Mesendoderm (in vitro differentiated cells): ENCODE data around the gene METRN.
A peak's percentile ranks its signal among the peaks of the same experiment; 100 is the strongest.

Experiments used
- DNase-seq: peaks from one replicate; pipeline ENCODE4 v3.0.0; 2013
- H2AK5ac ChIP-seq: 2 replicates; pipeline ENCODE4 v1.6.1; 2013; ENCODE audit warnings: low read length, inconsistent platforms
- H2BK120ac ChIP-seq: 2 replicates; pipeline ENCODE4 v1.6.1; 2013; ENCODE audit warnings: low read depth, mild to moderate bottlenecking, low read length, moderate library complexity, mixed read lengths
- H2BK15ac ChIP-seq: replicated peaks from 2 replicates; pipeline ENCODE4 v1.6.1; 2013; ENCODE audit warnings: low read depth, mild to moderate bottlenecking, moderate library complexity
- H2BK5ac ChIP-seq: 2 replicates; pipeline ENCODE4 v1.6.1; 2013; ENCODE audit warnings: low read length, inconsistent platforms
- H3K18ac ChIP-seq: 2 replicates; pipeline ENCODE4 v1.6.1; 2013; ENCODE audit warnings: mild to moderate bottlenecking, low read length, mixed read lengths
- H3K23ac ChIP-seq: one replicate; pipeline ENCODE4 v1.6.1; 2013; ENCODE audit warnings: low read length
- H3K27ac ChIP-seq: 2 replicates; pipeline ENCODE4 v1.5.1; 2013; ENCODE audit warnings: low read depth, mild to moderate bottlenecking, inconsistent platforms, low read length, moderate library complexity
- H3K27me3 ChIP-seq: 2 replicates; pipeline ENCODE4 v1.6.1; 2013; ENCODE audit warnings: low read length, control low read depth, mild to moderate bottlenecking, inconsistent platforms; ENCODE audit not compliant: insufficient read depth, poor library complexity
- H3K36me3 ChIP-seq: 2 replicates; pipeline ENCODE4 v1.6.1; 2013; ENCODE audit warnings: low read length, inconsistent platforms; ENCODE audit not compliant: control insufficient read depth, insufficient read depth
- H3K4ac ChIP-seq: one replicate; pipeline ENCODE4 v1.6.1; 2013; ENCODE audit warnings: low read depth, mild to moderate bottlenecking, low read length, moderate library complexity
- H3K4me1 ChIP-seq: 2 replicates; pipeline ENCODE4 v1.6.1; 2013; ENCODE audit warnings: low read depth, low read length, inconsistent platforms; ENCODE audit not compliant: control insufficient read depth
- H3K4me2 ChIP-seq: 2 replicates; pipeline ENCODE4 v1.6.1; 2013; ENCODE audit warnings: low read length
- H3K4me3 ChIP-seq: 2 replicates; pipeline ENCODE4 v1.5.1; 2013; ENCODE audit warnings: mild to moderate bottlenecking, low read length
- H3K56ac ChIP-seq: one replicate; pipeline ENCODE4 v1.6.1; 2013; ENCODE audit warnings: low read length
- H3K79me1 ChIP-seq: 2 replicates; pipeline ENCODE4 v1.6.1; 2013; ENCODE audit warnings: low read length, inconsistent platforms
- H3K79me2 ChIP-seq: 2 replicates; pipeline ENCODE4 v1.6.1; 2013; ENCODE audit warnings: mild to moderate bottlenecking, low read length; ENCODE audit not compliant: control insufficient read depth, insufficient read depth
- H3K9ac ChIP-seq: 2 replicates; pipeline ENCODE4 v1.6.1; 2013; ENCODE audit warnings: low read length, inconsistent platforms
- H4K5ac ChIP-seq: one replicate; pipeline ENCODE4 v1.6.1; 2013; ENCODE audit warnings: low read length
- H4K8ac ChIP-seq: one replicate; pipeline ENCODE4 v1.6.1; 2013; ENCODE audit warnings: low read depth, mild to moderate bottlenecking, control low read depth, low read length, moderate library complexity
- WGBS: extraction: QIAGEN DNeasy Blood & Tissue Kit; methylation state at CpG from one replicate; pipeline ENCODE4 v1.1.7; 2013; ENCODE audit warnings: low lambda C conversion rate, missing lambda C conversion rate; ENCODE audit not compliant: insufficient coverage; ENCODE audit errors: extremely low coverage; 5-methylcytosine and 5-hydroxymethylcytosine counted together

Gene METRN

DNA sequence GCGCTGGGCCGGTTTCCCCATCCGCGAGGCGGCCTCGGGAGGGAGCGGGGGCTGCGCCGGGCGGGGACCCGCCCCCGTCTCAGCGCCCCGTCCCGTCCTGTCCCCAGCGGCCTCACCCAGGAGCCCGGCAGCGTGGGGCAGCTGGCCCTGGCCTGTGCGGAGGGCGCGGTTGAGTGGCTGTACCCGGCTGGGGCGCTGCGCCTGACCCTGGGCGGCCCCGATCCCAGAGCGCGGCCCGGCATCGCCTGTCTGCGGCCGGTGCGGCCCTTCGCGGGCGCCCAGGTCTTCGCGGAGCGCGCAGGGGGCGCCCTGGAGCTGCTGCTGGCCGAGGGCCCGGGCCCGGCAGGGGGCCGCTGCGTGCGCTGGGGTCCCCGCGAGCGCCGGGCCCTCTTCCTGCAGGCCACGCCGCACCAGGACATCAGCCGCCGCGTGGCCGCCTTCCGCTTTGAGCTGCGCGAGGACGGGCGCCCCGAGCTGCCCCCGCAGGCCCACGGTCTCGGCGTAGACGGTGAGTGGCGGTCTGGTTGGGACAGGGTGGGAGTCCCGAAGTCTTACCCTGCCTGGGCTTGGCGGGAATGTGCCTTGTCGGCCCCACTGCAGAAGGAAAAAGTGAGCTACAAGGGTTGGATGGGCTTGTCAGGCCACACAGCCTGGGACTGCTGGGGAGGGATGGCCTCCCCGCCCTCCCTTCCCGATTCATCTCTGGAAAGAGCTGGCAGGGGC, 720 bp downstream of the METRN start:
- no peak overlapping the region for H3K18ac ChIP-seq
- H2BK15ac ChIP-seq, result no peak overlapping the region
- H3K27me3 ChIP-seq, result peaks cover 7% of the 10 kb centered on the region
- no peaks in the 10 kb centered on the region for H3K79me2 ChIP-seq
- peak overlapping the region; percentile 47 for H3K9ac ChIP-seq
- H3K56ac ChIP-seq, result peak overlapping the region; percentile 58
- H4K8ac ChIP-seq, result no peak overlapping the region
- H2BK5ac ChIP-seq, result no peak overlapping the region
- DNase-seq, result peak; percentile 30
- H4K5ac ChIP-seq, result no peak overlapping the region
- H3K23ac ChIP-seq, result no peak overlapping the region
- no peaks in the 10 kb centered on the region for H3K36me3 ChIP-seq
- no CpG with 5 or more reads among the region's 74 CpGs for WGBS
- no peak overlapping the region for H3K4ac ChIP-seq
- H3K4me3 ChIP-seq, result no peak overlapping the region
- H3K4me1 ChIP-seq, result peaks cover 4% of the 10 kb centered on the region
- H2AK5ac ChIP-seq, result no peak overlapping the region
- H3K27ac ChIP-seq, result no peak overlapping the region
- no peaks in the 10 kb centered on the region for H3K79me1 ChIP-seq
- no peak overlapping the region for H2BK120ac ChIP-seq
- H3K4me2 ChIP-seq, result peak overlapping the region; percentile 58

DNA sequence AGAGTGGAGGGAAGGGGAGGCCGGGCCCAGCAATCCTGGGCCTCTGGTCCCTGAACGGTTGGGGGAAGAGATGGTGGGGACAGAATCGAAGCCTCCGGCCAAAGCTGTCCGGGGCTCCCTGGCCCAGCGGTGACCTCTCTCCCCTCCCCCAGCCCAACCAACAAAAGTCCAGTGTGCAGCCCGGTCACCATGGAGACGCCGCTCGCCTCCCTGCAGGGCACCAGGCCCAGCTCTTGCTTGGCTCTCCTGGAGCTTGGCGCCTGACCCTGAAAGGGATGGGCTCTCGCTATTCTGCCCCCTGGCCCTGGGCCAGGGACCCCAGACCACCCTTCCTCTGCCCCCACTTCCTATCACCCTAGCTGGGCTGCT, 1.3 kb downstream of the METRN start:
- Histone ChIP-seq H2BK120ac (no peak overlapping the region), H3K9ac (no peak overlapping the region), H3K27me3 (peaks cover 7% of the 10 kb centered on the region), H4K5ac (no peak overlapping the region), H2BK5ac (no peak overlapping the region), H3K4ac (no peak overlapping the region), H2AK5ac (no peak overlapping the region), H3K79me1 (no peaks in the 10 kb centered on the region), H3K4me1 (peaks cover 4% of the 10 kb centered on the region), H4K8ac (no peak overlapping the region), H3K18ac (no peak overlapping the region), H3K4me3 (no peak overlapping the region), H3K4me2 (no peak overlapping the region), H2BK15ac (no peak overlapping the region), H3K79me2 (no peaks in the 10 kb centered on the region), H3K27ac (no peak overlapping the region), H3K23ac (peak overlapping the region; percentile 4), H3K36me3 (no peaks in the 10 kb centered on the region), H3K56ac (peak overlapping the region; percentile 17)
- peak; percentile 32 for DNase-seq
- no CpG with 5 or more reads among the region's 12 CpGs for WGBS

- Histone ChIP-seq H2BK5ac (no peak overlapping the region), H3K18ac (no peak overlapping the region), H3K4me2 (no peak overlapping the region), H4K5ac (no peak overlapping the region), H2BK120ac (no peak overlapping the region), H3K23ac (no peak overlapping the region), H2BK15ac (no peak overlapping the region), H3K56ac (no peak overlapping the region), H3K79me1 (no peaks in the 10 kb centered on the region), H4K8ac (no peak overlapping the region), H2AK5ac (no peak overlapping the region), H3K27me3 (peaks cover 7% of the 10 kb centered on the region), H3K79me2 (no peaks in the 10 kb centered on the region), H3K4me3 (no peak overlapping the region), H3K4ac (no peak overlapping the region), H3K9ac (no peak overlapping the region), H3K4me1 (peaks cover 4% of the 10 kb centered on the region), H3K27ac (no peak overlapping the region), H3K36me3 (no peaks in the 10 kb centered on the region)
- no peak for DNase-seq
- WGBS, result no CpG with 5 or more reads among the region's 29 CpGs
Observed at GRCh38 chr16:716768-717325, 1.9 kb downstream of the METRN start.

- no peak for DNase-seq
- Histone ChIP-seq H3K18ac (no peak overlapping the region), H3K79me2 (no peaks in the 10 kb centered on the region)
Observed at GRCh38 chr16:717450-718245, 2.7 kb downstream of the METRN start.

DNA sequence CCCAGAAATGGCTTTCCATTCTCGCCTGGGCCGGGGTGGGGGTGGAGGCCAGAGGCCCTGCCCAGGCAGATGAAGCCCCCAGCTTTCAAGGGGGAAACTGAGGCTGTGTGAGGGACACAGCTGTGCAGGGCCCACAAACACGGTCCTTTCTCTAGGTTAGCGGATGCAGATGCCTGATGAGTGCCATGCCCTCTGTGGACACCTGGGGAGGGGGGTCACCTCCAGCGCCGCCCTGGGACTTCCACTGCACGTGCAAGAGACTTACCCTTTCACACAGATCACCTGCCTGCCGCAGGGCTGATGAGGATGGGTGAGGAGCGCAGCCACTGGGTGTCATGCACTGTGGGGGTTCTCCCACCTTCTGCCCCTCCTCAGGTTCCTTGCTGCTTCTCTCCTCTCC, 3.5 kb downstream of the METRN start:
- DNase-seq, result no peak
- H2AK5ac ChIP-seq, result no peak overlapping the region
- H3K56ac ChIP-seq, result no peak overlapping the region
- no peak overlapping the region for H2BK5ac ChIP-seq
- H4K8ac ChIP-seq, result no peak overlapping the region
- no peak overlapping the region for H4K5ac ChIP-seq
- H3K36me3 ChIP-seq, result no peaks in the 10 kb centered on the region
- H2BK15ac ChIP-seq, result no peak overlapping the region
- H3K23ac ChIP-seq, result no peak overlapping the region
- no CpG with 5 or more reads among the region's 9 CpGs for WGBS
- no peak overlapping the region for H3K4me2 ChIP-seq
- no peak overlapping the region for H3K27ac ChIP-seq
- peaks cover 4% of the 10 kb centered on the region for H3K4me1 ChIP-seq
- H3K4ac ChIP-seq, result no peak overlapping the region
- H2BK120ac ChIP-seq, result no peak overlapping the region
- H3K27me3 ChIP-seq, result peaks cover 7% of the 10 kb centered on the region
- no peaks in the 10 kb centered on the region for H3K79me1 ChIP-seq
- H3K9ac ChIP-seq, result no peak overlapping the region
- H3K79me2 ChIP-seq, result no peaks in the 10 kb centered on the region
- H3K18ac ChIP-seq, result no peak overlapping the region
- no peak overlapping the region for H3K4me3 ChIP-seq

More at GRCh38 chr16:717450-718245, 2.7 kb downstream of the METRN start:
- Histone ChIP-seq H4K8ac (no peak overlapping the region), H3K4me2 (no peak overlapping the region), H3K9ac (no peak overlapping the region), H2BK120ac (no peak overlapping the region), H3K56ac (no peak overlapping the region), H3K4ac (no peak overlapping the region), H3K27ac (no peak overlapping the region), H2AK5ac (no peak overlapping the region), H3K4me1 (peaks cover 4% of the 10 kb centered on the region), H3K23ac (no peak overlapping the region), H3K27me3 (peaks cover 7% of the 10 kb centered on the region), H3K79me1 (no peaks in the 10 kb centered on the region), H2BK15ac (no peak overlapping the region), H2BK5ac (no peak overlapping the region), H4K5ac (no peak overlapping the region), H3K4me3 (no peak overlapping the region), H3K36me3 (no peaks in the 10 kb centered on the region)
- no CpG with 5 or more reads among the region's 32 CpGs for WGBS
